GM21619 (cell line): ENCODE measurements around the gene ERMARD.
A peak's percentile ranks its signal among the peaks of the same experiment; 100 is the strongest.

Source experiments
- ATAC-seq: cut with Tn5 transposase; IDR thresholded peaks from one replicate; pipeline ENCODE4 v1.9.1; 2021; ENCODE audit not compliant: unreplicated experiment

ERMARD gene

GRCh38 chr6:169751242-169752073 lies at the start of gene ERMARD, which contains the start of gene DYNLT2:
ERMARD (plus strand) TSS chr6:169751622; CDS start chr6:169751658, 36 bp downstream.
DYNLT2 (minus strand) TSS chr6:169751572; CDS start chr6:169751458, 114 bp downstream.
- peak; percentile 94 for ATAC-seq

- peak; percentile 92 for ATAC-seq
Measured at GRCh38 chr6:169701954-169702839, 49.2 kb upstream of the ERMARD start, which contains the start of the genes C6orf120 and WDR27. C6orf120 (plus strand) TSS chr6:169702126; CDS start chr6:169702460, 334 bp downstream. WDR27 (minus strand) TSS chr6:169702029; CDS start chr6:169689005, 13,024 bp downstream.

GRCh38 chr6:169702840-169703246 lies 48.6 kb upstream of the ERMARD start:
- peak; percentile 16 for ATAC-seq

- no peak for ATAC-seq
Measured at GRCh38 chr6:169707772-169708171, 43.6 kb upstream of the ERMARD start.

- peak; percentile 58 for ATAC-seq
Measured at GRCh38 chr6:169709293-169709692, 42.1 kb upstream of the ERMARD start.

- no peak for ATAC-seq
Measured at GRCh38 chr6:169710009-169710408, 41.4 kb upstream of the ERMARD start.

GRCh38 chr6:169714178-169714577 lies 37.2 kb upstream of the ERMARD start:
- no peak for ATAC-seq

- no peak for ATAC-seq
Measured at GRCh38 chr6:169714595-169714994, 36.8 kb upstream of the ERMARD start.

GRCh38 chr6:169719117-169719516 lies 32.3 kb upstream of the ERMARD start:
- ATAC-seq, result no peak

GRCh38 chr6:169720207-169720855 lies 31.1 kb upstream of the ERMARD start:
- ATAC-seq, result no peak

GRCh38 chr6:169722362-169723199 lies 28.8 kb upstream of the ERMARD start:
- peak; percentile 25 for ATAC-seq

GRCh38 chr6:169723200-169723909 lies 28.1 kb upstream of the ERMARD start:
- peak; percentile 29 for ATAC-seq

GRCh38 chr6:169723991-169724493 lies 27.4 kb upstream of the ERMARD start:
- peak; percentile 34 for ATAC-seq

- ATAC-seq, result peak; percentile 41
Measured at GRCh38 chr6:169724494-169725124, 26.8 kb upstream of the ERMARD start, which contains the start of gene PHF10. PHF10 (minus strand) TSS chr6:169724500; CDS start chr6:169723931, 569 bp downstream.

- peak; percentile 8 for ATAC-seq
Measured at GRCh38 chr6:169725125-169726048, 26.0 kb upstream of the ERMARD start.

GRCh38 chr6:169726049-169726400 lies 25.4 kb upstream of the ERMARD start:
- ATAC-seq, result no peak

GRCh38 chr6:169726963-169727362 lies 24.5 kb upstream of the ERMARD start:
- ATAC-seq, result no peak

GRCh38 chr6:169729961-169730360 lies 21.5 kb upstream of the ERMARD start:
- ATAC-seq, result no peak
